ENCODE measurements around the gene C19orf85.

C19orf85 gene

DNA sequence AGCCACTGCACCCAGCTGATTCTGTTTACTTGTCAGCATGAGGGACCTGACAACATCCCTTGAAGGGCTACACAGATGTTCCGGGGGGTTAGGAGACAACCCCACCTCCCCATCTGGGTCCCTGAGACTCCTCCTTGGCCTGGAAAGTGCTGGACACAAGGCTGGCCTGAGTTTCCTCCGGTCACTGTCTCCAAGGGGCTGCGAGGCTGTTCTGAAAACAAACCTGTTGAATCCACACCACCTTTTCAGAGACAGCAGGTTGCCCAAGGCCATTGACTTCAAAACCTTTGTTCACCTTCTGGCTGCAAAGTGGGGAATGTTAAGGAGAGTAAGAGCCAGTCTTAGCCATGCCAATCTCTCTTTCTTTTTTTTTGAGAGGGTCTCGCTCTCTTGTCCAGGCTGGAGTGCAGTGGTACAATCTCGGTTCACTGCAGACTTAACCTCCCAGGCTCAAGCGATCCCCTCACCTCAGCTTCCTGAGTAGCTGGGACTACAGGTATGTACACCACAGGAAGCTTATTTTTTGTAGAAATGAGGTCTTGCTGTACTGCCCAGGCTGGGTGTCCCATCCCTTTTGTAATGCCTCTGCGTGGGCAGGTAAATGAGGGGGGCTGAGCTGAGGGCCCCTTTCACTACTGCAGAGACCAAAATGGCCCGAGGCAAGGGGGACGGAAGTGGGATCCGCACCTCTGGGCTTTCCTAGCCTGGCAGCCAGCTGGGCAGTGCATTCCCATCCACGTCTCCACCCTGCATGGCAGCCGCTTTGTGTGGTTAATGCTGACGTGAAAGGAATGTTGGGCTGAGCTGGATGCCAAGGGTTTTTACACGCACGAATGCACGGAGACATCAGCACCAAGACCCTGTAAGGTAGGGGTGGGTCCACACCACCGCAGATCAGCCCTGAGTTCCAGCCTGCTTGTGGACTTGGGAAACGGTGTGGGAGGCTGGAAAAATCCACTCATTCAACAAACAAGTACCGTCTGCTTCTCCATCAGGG lies 10.0 kb upstream of the C19orf85 start:
- DNase-seq, result no peak

DNA sequence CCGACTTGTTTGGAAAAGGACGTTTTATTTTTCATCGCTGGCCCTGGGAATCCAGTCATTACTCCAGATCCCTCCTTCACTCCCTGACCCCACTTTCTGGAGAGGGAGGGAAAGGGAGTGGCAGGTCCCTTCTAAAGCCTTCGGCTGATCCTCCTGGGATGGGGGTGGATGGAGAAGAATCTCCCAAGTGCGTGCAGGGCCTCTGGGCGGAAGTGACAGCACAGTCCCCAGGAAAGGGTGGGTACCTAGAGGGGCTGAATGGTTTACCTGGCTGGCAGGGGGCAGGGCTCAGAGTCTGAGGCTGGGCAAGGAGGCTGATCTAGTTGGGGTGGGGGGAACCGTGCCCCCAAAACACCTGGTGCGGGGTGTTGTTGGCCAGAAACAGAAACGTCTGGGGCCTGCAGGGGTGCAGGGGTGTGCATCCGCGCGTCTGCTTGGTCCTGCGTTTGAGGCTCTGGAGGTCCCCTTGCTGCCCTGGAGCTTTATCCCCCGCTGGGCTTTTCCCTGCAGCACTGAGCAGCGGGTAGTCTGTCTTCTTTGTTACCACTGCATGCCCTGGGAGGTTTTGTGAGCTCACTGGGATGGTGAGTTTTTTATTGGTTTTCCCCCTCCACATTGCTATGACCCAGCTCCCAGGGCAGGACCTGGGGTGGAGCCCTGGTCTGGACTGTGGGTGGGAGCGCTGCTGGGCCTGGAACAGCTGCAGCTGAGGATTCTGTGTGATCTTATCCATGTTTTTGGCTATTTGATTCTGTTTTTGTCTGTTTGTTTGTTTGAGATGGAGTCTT lies 8.9 kb upstream of the C19orf85 start:
- no peak for DNase-seq

DNA sequence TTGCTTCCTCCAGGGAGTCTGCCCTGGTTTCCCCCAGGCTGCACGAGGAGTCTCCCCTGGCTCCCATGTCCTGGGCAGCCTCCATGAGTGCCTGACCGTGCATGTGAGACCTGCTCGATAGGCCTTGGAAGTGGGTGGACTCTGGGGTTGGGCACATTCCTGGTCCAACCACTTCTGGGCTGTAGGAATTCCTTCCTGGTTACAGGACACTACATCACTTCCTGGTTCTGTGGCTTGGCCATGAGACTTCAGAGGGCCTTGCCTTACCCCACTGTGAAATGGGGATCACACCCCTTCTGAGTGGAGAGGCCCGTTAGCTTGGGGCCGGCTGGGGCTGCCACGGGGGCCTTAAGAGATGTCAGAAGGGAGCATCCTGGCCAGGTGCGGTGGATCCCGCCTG lies 7.9 kb upstream of the C19orf85 start:
- DNase-seq, result no peak

DNA sequence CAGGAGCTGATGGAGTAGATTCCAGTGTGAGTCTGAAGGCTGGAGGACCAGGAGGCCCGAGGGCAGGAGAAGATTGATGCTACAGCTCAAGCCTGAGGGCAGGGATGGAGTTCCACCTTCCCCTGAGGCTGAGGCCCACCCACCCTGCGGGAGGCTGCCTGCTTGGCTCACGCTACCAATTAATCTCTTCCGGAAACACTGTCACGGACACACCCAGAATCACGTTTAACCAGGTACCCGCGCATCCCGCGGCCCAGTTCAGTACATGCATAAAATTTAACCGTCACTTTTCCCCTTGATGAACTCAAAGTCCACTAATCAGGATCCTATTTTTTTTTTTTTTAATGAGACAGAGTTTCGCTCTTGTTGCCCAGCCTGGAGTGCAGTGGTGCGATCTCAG lies 6.7 kb upstream of the C19orf85 start:
- DNase-seq, result no peak

DNA sequence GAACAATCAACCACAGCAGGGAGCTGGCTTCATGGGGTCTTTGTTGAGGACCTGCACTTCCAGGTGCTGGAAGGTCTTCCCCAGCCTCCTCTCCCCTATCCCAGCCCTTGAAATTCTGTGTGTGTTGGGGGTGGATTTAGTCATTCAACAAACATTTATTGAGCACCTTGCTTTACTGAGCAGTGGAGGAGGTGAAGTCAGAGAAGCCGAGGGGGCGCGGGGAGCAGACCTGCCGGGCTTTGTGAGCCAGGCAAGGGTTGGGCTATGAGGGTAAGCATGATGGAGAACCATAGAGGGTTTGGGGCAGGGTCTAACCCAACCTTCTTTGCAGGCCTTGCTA lies 3.5 kb upstream of the C19orf85 start:
- DNase-seq, result no peak

- no peak for DNase-seq
Measured at GRCh38 chr19:55467236-55468053, 2.9 kb upstream of the C19orf85 start.

DNA sequence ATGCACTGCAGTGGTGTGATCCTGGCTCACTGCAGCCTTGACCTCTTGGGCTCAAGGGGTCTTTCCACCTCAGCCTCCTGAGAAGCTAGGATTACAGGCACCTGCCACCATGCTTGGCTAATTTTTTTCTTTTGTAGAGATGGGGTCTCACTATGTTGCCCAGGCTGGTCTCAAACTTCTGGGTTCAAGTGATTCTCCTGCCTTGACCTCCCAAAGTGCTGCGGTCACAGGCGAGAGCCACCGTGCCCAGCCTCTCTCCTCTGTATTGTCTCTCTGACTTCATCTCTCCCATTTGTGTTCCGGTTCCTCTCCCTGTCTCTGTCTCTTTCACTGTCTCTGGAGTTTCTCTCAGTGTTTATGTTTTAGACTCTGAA lies 1.7 kb upstream of the C19orf85 start:
- no peak for DNase-seq

GRCh38 chr19:55465460-55466240 lies 1.1 kb upstream of the C19orf85 start:
- DNase-seq, result no peak

GRCh38 chr19:55464039-55464661 lies 401 bp downstream of the C19orf85 start:
- DNase-seq, result no peak

DNA sequence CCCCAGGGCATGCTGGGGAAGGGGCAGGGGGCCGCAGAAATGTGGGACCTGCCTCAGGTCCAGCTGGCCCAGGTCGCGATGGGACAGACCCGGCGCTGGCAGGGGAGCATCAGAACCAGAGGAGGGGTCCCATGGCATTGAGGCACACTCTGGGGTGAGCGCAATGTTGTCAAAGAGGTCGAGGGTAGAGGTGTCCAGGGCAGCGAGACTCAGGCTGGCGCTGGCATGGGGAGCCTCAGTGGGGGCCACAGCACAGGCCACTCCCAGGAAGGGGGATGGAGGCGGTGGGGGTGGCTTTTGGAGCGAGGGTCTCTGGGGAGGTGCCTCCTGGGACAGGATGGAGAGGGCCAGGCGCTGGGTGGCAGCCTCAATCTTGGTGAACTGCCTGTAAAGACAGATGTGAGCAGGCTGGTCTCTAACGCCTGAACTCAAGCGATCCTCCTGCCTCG lies 944 bp downstream of the C19orf85 start:
- no peak for DNase-seq

DNA sequence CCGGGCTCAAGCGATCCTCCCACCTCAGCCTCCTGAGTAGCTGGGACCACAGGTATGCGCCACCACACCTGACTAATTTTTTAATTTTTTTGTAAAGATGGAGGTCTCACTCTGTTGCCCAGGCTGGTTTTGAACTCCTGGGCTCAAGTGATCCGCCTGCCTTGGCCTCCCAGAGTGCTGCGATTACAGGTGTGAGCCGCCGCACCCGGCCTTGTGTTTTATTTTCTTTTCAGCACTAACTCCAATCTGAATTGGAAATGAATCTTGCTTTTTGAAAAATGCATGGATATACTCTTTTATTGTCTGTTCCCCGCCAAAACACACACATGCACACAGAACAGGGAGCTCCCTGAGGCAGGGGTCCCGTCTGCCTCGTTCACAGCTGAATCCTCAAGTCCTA lies 1.8 kb downstream of the C19orf85 start:
- no peak for DNase-seq

- no peak for DNase-seq
Measured at GRCh38 chr19:55461974-55462626, 2.5 kb downstream of the C19orf85 start.

- DNase-seq, result peak; percentile 97
Measured at GRCh38 chr19:55461259-55461973, 3.1 kb downstream of the C19orf85 start, which contains the start of gene ISOC2. ISOC2 (minus strand) TSS chr19:55461642; CDS start chr19:55456486, 5,156 bp downstream.

DNA sequence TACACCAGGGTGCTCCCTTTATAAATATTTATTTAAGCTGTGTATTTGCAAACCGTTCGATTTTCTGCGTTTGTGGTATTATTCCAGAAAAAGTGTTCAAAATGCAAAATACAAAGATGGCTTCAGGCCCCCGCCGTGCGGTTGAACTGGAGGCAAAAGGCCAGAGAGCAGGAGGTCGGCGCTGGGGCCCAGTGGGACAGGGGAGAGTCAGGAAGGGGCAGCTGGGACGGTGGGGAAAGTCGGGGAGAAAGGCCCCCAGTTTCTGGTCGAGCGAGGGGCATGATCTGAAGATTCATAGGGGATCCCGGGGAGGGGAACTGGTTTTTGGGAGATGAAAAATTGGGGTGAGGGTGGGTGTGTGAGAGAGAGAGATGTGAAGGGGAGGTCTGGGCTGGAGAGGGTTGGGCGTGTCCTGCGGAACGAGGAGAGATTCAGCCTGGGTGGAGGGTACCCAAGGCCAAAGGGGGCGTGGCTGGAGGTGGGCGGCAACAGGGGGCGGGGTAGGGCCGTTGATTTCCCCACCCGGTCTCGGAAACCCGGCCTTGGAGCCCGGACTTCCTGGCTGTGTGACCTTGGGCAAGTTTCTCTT lies 3.8 kb downstream of the C19orf85 start:
- no peak for DNase-seq

- DNase-seq, result no peak
Measured at GRCh38 chr19:55459950-55460657, 4.4 kb downstream of the C19orf85 start.

DNA sequence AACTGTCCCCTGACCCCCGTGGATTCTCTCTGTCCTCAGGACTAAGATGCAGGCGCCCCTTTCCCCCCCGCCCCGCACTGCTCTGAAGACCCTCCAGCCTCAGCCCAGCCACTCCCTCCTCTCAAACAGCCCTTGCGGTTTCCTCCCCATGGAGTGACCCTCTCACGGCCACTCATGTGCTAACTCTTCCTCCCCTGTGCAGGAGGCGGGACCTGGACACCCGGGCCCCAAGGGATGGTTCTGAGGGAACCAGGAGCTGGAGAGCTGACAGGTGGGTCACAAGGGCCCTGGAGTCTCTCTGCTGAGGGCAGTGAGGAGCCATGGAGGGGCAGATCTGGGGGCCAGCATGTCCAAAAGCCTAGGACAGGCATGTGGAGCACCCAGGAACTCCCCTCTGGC lies 5.0 kb downstream of the C19orf85 start:
- no peak for DNase-seq

DNA sequence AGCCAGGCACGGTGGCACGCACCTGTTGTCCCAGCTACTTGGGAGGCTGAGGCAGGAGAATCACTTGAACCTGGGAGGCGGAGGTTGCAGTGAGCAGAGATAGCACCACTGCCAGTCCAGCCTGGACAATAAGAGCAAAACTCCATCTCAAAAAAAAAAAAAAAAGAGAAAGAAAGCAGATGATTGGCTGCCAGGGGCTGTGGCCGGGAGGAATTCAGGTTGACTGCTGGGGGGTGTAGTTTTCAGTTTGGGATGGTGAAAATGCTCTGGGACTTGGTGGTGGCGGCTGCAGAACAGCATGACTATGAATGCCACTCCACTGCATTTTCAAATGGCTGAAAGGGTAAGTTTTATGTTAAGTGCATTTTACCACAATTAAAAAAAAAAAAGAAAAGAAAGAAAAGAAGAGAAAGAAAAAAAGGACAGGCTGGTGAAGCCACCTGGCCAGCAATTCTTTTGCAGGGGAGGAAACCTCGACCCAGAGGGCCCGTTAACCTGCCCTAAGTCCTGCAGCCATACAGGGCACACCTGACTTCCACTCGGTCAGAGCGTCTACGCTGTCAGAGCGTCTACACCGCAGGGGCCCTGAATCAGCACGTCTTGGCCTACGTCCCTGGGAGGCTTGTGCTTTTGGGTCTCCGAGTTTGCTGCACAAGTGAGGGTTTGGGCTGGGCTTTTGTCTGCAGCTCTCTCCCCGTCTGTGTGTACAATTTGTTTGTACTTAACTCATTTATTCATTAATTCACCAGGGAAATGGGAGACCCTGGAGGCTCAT lies 6.7 kb downstream of the C19orf85 start:
- DNase-seq, result no peak

- DNase-seq, result no peak
Measured at GRCh38 chr19:55456347-55456746, 8.2 kb downstream of the C19orf85 start.
